CD4-positive, alpha-beta T cell treated with Interleukin-12 subunit alpha and Interleukin-12 subunit beta, for 1 hour (primary cell): ENCODE results near the gene KCTD5.
A peak's percentile ranks its signal among the peaks of the same experiment; 100 is the strongest.
"Not testable (repeated sequence)": the region's sequence is repeated elsewhere in the genome, so short reads cannot be mapped to it uniquely, and the experiment has no call there.

Experiments
- DNase-seq: peaks from one replicate; pipeline ENCODE4 v3.0.0-alpha.2; 2020

KCTD5 gene

DNA sequence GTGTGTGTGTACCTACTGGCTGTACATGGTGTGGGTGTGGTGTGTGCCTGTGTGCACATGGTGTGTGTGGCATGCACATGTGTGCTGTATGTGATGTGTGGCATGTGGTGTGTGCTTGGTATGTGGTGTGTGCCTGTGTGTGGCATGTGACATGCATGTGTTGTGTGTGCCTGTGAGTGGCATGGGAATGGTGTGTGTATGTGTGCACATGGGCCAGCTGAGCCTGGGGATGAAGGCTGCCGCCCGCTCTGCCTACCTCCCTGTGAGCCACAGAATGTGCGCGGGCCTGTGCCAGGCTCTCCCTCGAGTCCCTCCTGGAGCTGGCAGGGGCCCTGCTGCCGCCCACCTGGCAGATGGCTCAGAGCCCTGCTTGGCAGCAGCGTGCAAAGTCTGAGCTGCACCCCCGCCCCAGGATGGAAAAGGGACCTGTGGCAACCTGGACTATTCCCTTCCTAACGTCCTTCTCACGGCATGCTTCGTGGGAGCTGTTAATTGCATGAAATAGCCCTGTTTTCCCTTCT, 28.4 kb downstream of the KCTD5 start:
- DNase-seq = no peak

DNA sequence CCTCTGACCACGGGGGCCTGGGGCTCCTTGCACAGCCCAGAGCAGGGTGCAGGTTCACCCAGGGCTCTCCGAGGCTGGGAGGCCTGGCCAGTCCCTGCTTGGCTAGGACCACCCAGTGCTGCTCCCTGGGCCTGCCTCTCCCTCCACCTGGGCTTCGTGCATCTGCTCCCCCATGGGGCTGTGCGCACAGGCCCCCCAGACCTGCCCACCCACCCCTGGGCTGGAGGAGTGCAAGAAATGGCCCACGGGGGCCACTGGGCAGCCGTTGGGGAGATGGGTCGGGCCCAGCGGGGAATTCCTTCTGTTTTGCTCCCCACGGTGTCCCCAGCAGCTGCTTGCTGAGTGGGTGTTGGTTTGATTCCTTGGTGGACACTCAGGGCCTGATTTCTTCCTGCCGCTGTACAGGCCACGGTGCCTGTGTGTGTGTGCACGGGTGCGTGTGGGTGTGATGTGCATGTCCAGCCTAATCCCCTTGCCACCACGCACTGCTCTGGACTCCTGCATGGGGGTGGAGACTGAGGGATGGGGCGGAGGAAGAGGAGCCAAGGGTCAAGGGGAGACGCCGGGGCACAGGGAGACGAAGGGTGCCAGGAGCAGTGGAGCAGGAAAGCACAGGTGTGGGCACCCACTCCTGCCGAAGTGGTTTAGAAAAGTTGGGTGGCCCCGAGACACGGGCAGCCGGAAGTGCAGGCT, 29.2 kb downstream of the KCTD5 start:
- DNase-seq = no peak

DNA sequence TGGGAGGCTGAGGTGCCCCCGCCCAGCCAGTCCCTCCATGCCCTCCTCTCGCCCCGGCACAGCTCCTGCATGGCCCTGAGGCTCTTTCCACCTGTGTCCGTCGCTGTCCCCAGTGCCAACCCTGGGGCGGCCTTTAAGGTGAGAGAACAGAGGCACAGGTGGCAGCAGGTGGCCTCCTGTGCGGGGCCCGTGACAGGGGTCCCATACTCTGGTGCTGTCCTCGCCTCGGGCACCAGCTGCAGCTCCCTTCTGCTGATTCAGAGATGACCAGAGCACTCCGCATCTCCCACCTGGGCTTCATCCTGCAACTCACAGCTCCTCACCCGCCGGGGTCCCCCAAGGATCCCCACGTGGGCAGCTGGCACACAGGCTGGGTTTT, 29.7 kb downstream of the KCTD5 start:
- no peak for DNase-seq

DNA sequence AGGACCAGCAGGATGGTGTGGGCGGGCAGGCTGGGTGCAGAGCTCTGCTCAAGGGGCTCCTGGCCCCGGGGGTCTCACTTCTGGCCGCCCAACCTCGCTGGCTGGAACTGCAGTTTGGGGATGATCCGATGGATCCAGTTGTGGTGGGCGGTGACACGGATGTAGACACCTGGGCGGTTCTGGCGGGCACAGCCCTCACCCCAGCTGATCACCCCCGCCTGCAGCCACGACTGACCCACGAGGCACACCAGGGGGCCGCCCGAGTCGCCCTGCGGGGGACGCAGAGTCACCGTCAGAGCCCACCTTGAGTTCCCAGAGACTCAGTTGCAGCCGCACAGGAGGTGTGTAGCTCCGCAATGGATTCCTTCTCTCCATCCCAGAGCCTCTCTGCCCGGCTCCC, 30.2 kb downstream of the KCTD5 start:
- DNase-seq = no peak

DNA sequence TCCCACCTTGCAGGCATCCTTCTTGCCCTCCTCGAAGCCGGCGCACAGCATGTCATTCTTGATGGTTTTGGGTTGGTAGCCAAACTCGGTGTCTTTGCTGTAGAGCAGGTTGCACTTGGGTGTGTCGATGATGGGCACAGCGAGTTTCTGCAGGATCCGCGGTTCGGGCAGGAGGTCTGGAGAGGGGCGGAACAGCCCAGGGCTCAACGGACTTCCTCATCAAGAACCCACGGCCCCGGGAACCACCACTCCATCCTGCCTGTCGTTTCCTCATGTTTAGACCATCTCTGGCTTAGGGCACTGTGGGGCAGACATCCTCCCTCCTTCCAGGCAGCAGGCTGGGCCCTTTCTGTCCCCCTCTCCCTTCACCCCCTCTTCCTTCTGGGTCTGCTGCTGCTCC, 31.2 kb downstream of the KCTD5 start:
- no peak for DNase-seq

DNA sequence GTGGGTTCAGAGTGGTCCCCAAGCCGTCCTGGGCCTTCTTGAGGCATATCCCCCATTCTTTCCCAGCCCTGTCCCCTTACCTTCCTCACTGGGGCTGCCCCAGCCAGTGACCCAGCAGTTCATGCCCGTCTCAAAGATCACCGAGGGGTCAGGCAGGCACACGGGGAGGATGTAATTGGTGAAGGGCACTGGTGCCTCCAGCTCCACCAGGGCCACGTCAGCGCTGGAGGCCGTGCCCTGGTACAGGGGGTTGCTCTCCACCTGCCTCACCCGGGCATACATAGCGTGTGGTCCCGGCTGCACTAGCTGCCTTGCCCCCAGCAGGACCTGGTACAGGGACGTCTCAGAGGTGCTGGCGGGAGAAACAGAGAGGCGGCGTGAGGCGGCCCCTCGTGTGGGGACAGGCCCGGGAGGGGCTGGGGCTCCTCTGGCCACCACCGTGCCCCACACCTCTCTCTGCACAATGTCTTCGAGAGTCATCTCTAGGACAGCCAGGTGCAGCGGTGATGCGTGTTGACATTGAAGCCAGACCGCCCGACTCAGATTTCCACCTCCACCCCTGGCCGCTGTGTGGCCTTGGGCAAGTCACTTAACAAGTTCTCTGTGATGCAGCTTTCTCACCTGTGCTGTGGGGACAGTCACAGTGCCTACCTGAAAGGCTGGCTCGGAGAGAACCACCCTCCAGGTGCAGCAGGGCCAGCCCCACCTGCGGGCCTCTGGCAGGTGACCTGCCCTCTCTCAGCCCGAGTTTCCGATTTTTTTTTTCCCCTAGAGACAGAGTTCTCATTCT, 31.9 kb downstream of the KCTD5 start:
- no peak for DNase-seq

DNA sequence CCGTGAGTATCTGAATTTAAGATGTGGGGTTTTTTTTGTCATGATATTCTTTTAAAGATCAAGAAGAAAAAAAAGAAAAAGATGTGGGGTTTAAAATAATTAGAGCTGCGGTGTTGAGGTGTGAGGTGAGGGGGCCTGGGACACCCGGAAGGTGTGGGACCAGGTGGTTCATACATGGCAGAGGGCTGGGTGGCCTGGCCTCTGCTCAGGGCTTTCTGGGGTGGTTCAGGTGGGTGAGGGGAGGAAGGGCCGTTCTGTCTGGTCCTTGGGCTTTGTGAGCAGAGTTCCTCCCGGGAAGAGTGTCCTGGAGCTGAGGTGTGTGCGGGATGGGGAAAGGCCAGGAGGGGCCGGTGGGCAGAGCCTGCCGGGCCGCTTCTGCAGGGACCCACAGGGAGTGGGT, 32.7 kb downstream of the KCTD5 start:
- DNase-seq = no peak

DNA sequence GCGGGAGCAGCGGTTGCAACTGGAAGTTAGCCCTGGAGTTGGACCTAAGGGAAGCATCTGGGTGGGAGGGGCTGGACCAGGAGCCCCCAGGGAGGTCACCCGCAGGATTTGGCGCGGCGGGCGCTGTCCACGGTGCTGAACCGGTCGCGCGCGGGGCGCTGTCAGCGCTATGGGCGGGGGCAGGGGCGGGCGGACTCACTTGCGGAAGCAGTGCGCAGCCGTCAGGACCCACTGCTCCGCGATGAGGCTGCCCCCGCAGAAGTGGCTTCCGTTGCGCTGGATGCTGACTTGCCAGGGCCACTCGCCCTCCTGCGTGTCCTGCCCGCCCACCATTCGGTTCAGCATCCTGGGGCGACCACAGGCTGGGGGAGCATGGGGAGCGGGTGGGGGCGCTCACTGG, 33.2 kb downstream of the KCTD5 start:
- peak; percentile 84 for DNase-seq

DNA sequence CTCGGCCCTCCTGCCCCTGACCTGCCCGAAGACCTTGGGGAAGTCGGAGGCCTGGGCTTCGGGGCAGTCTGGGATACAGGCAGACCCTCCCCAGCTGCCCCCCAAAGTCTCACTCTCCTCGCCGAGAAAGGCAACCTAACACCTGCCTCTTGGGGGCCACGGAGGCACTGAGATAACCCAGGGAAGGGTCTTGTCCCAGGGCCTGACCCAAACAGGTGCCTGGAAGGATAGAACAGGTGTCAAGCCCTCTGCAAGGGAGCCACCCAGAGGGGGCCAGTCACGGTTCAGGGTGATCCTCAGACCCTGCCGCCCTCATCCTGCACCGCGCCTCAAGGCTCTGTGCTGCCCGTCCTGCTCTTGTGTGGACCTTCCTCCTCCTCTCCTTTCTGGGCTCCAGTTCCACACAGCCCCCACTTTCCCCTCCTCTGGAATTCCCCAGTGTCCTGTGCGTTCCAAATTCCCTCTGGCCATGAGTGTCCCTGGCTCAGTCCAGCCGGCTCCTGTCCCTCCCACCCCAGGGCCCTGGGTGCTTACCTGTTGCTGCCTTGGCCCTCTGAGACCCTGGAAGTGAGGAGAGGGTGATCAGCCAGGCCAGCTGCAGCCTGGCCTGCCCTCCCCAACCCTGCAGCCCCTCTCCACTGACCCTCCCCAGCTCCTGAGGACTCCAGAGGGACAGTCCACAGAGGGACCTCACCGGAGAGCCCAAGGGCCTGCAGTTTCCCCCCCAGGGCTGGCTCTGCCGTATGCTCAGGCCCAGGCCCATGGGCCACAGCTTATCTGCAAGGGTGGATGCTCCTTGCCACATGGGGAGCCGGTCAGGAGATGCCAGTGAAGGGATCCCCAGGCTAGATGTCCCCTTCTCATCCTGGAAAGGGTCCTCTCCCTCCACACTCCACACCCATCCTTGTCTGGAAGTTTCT, 33.9 kb downstream of the KCTD5 start:
- DNase-seq = no peak

DNA sequence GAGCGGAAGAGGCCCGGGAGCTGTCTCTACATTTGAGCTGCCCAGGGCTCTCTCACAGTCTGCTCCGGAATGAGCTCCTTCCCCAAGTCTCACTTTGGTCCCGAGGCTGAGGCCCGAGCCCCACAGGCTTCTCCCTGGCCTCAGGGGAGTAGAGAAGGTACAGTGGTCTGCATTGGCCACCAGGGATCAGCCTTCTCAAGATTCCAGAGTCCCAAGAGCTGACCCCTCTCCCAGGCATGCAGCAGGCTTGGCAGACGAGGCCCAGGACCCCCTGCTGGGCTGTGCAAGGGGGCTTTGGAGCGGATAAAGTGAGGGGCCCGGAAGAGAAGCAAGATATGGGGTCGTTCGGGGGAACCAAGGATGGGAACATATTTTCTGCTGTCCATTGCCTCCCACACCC, 34.6 kb downstream of the KCTD5 start:
- no peak for DNase-seq

DNA sequence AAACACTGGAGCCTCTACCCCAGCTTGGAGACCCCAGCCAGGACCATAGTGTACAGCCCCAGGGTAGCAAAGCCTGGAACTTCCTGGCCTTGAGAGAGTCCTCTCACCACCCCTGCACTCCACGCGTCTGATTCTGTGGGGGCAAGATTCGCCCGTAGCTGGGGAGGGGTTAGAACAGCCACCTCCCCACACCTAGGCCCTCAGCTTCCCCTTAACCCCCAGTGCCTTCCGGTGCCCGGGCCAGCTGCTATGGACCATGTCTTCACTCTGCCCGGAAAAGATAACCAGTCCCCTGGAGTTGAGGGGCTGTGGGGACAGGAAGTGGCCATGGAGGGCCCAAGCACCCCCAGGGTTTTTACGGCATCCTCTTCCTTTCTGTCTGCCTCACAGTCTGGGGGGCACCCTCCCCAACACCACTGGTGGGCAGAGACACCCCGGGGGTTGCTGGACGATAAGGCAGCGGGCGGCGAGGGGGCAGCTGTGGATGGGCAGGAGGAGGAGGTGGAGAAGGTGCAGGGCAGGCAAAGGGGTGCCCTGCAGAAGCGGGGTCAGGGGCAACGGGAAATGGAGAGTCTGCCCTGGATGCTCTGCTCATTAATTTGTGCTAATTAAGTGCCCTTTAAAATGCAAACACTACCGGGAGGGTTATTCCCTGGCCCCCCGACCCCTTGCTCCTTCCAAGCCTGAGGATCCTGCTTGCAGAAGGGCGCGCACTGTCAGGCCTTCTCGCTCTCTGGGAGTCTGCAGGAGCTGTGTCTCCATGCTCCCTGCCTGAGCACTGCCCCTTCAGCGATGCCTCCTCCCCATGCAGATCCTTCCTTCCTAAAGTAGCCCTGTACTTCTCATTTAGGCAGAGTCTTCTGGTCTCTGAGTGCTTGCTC, 35.3 kb downstream of the KCTD5 start:
- DNase-seq = no peak

DNA sequence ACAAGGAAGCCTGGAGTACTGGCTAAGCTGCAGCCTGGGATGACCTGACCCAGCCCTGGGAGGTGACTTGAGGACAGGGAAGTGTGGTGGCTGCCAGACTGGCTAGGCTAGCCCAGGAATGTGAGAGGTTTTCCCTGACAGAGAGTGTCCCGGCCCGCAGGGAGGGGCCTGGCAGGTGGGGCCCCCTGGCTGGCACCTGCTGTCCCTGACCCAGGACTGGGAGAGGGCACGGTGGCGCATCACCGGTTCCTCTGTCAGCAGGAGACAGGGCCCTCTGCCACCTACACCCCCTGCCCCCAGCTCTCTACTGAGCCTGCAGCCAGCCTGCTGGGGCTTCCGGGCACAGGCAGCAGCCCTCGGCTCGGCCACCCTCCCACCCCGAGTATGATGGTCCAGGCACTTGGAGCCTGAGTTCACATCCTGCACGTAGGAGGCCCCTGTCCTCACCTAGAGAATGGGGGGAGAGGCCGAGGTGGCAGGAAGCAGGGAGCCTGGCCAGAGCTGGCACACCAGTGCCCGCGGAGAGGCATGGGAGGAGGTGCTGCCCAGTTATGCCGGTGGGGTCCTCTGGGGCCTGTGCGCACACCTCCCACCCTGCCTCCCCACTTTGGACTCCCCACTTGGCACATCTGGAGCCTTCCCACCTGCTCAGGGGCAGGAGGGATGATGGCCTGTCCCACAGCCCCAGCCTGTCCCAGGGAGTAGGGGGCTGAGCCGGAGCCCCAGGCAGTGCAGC, 37.2 kb downstream of the KCTD5 start:
- no peak for DNase-seq

DNA sequence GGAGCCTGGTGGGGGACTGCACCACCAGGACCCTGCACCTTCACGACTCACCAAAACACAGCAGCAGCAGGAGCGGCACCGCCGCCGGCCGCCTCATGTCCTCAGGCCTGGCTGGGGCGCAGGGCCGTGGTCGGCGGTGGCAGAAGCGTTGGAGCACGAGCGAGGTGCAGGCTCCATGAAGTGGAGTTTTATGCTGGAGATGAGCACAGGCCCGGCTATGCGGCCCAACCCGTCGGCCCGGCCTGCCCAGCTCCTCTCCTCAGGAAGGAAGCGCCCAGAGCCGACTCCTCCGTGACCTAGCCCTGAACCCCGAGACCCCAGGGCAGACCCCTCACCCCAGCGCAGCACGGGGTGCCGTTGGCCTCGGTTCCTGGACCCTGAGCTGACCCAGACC, 37.7 kb downstream of the KCTD5 start, which contains the start of gene PRSS27:
TSS of gene PRSS27 (minus strand) at position 161 of the 394 bp plus-strand sequence. CDS start at position 97, 64 bp downstream.
- no peak for DNase-seq

DNA sequence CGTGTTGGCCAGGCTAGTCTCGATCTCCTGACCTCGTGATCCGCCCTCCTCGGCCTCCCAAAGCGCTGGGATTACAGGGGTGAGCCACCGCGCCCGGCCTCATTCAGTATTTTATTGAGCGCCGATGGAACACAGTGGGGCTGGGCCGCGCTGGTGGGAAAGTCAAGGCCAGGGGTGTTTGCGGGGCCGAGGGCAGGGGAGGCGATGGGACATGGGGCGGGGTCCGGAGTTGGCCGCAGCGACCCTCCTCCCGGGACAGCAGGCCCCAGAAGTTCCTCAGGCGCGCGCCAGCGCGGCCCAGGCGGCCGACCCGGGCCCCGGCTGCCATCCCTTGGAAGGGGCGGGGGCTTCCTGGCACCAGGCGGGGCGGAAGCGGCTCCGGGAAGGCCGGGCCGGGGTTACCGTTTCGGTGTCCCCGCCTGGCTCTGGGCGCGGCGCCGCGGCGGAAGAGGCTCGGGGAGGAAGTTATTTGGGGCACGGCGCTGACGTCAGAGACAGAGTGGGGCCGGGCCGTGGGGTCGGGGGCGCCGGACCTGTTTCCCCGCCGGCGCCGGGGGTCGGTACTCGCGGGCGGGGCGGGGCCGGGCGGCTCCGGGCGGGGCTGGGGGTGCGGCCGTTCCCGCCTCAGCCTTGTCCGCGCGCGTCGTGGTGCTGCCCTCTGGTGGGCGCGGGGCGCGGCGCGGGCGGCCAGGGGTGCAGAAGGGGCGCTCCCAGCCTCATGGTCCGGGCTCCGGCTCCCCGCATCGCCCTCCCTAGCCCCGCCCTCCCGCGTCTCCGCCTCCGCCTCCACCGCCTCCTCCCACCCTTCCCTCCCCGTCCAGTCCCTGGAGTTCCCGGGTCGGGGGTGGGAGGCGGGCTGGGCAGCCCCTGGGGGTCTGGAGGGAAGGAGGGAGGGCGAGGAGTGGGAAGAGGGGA, 38.7 kb downstream of the KCTD5 start:
- peak; percentile 91 for DNase-seq

DNA sequence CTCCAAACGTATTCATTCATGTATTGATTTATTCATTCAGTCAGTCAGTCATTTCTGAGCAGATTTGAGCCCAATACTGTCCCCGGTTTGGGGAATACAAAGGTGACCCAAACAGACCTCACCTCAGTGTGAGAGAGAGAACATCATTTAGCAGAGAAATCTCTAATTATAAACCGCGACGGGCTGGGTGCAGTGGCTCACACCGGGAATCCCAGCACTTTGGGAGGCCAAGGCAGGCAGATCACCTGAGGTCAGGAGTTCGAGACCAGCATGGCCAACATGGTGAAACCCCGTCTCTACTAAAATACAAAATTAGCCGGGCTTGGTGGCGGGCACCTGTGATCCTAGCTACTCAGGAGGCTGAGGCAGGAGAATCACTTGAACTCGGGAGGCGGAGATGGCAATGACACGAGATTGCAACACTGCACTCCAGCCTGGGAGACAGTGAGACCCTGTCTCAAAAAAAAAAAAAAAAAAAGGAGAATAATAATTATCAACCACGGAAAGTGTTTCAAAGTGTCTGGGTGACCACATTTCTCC, 39.4 kb downstream of the KCTD5 start:
- DNase-seq = not testable (repeated sequence)

DNA sequence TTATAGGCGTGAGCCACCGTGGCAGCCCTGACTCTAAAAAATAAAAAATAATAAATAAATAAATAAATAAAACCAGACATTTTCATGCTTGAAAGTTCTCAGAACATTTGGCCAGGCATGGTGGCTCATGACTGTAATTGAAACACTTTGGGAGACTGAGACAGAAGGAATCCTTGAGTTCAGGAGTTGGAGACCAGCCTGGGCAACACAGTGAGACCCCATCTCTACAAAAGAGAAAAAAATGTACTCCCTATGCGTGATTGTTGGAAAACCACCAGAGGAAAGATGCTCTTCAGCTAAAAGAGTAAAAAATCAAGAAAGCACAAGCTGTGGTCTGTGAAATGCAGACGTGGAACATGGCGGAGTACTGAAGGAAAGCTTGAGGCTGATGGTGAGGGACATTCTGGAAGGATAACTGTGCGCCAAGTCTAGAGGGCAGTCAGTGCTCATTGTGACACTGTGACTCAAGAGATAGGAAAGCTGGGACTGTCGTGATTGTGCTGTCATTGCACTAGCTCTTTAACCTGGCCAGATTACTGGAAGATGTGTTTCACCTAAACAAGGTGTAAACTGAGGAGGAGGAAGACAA, 41.9 kb downstream of the KCTD5 start:
- DNase-seq = no peak

DNA sequence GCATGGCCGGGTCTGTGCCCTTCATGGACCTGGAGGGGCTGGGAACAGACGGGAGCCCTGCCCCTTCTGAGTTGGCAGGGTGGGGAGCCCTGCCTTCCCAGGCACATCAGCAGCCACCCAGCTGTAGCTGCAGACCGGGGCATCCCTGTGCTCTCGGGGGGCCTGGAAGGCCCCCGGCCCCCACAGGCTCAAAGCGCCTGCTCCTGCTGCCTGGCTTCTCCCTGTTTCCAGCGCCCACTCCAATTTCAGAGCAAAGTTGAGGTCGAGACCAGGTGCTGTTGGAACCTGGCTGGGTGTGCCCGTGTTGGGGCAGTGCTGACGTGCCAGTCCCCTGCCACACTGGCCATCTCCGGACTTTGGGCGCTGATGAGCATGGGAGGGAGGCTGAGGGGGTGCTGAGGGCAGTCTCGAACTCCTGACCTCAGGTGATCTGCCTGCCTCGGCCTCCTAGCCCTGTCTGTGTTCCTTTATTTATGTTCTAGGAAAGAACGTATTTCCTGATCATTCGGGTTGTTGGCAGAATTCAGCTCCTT, 42.6 kb downstream of the KCTD5 start:
- DNase-seq = no peak

DNA sequence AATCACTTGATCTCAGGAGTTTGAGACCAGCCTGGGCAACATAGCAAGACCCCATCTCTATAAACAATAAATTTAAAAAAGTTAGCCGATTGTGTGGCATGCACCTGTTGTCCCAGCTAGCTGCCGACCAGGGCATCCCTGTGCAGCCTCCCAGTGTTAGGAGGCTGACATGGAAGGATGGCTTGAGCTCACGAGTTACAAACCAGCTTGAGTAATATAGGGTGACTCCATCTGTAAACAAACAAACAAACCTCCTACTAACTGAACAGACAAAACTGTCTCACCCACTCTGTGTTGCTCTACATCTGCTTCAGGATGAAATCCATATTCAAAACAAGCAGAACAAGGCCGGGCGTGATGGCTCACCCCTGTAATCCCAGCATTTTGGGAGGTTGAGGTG, 44.6 kb downstream of the KCTD5 start:
- DNase-seq = no peak

DNA sequence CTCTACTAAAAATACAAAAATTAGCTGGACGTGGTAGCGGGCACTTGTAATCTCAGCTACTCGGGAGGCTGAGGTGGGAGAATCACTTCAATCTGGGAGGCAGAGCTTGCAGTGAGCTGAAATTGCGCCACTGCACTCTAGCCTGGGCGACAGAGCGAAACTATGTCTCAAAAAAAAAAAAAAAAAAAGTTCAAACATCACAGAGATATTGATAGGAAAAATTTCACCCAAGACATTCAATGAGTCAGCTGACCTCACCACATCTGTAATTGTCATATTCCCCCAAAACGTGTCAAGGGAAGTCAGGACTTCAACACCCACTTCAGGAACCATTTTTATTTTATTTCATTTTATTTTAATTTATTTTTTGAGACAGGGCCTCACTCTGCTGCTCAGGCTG, 45.7 kb downstream of the KCTD5 start:
- no peak for DNase-seq
